Mononuclear cell (primary cell): ENCODE results near the gene LHFPL5. TPM values are rescaled to one million over a fixed set of nuclear protein-coding genes. Genes with fewer than 3 reads are reported as not detected.

Experiments used
- H3K27me3 ChIP-seq: 2 replicates; pipeline ENCODE4 v1.6.0; 2011; ENCODE audit warnings: low read length, control low read depth; ENCODE audit not compliant: insufficient read depth
- H3K4me1 ChIP-seq: 2 replicates; pipeline ENCODE4 v1.5.1; 2011; ENCODE audit warnings: mild to moderate bottlenecking, low read length, control low read depth; ENCODE audit not compliant: insufficient read depth
- H3K4me3 ChIP-seq: 2 replicates; pipeline ENCODE4 v1.5.1; 2011; ENCODE audit warnings: mild to moderate bottlenecking, low read length, moderate library complexity
- H3K9me3 ChIP-seq: 2 replicates; pipeline ENCODE4 v1.5.1; 2011; ENCODE audit warnings: low read depth, mild to moderate bottlenecking, control low read depth, low read length
- total RNA-seq: library from RNA; depleted of rRNA; stranded (reverse); fragments of >200 nt; gene quantifications from one replicate; pipeline ENCODE4 v1.2.3, GENCODE V29; 2012

Gene LHFPL5
- total RNA-seq, 1 donor, result not detected

GRCh38 chr6:35784200-35784599 is 21.0 kb upstream of the LHFPL5 start:
- Histone ChIP-seq H3K9me3 (no peaks in the 10 kb centered on the region), H3K27me3 (peaks cover 30% of the 10 kb centered on the region), H3K4me1 (no peaks in the 10 kb centered on the region), H3K4me3 (no peak overlapping the region)

GRCh38 chr6:35786272-35786671 is 18.9 kb upstream of the LHFPL5 start:
- no peak overlapping the region for H3K4me3 ChIP-seq
- H3K4me1 ChIP-seq, result no peaks in the 10 kb centered on the region
- peaks cover 37% of the 10 kb centered on the region for H3K27me3 ChIP-seq
- H3K9me3 ChIP-seq, result no peaks in the 10 kb centered on the region

- Histone ChIP-seq H3K4me3 (no peak overlapping the region), H3K9me3 (no peaks in the 10 kb centered on the region), H3K27me3 (peaks cover 37% of the 10 kb centered on the region), H3K4me1 (no peaks in the 10 kb centered on the region)
Observed at GRCh38 chr6:35786810-35787209, 18.3 kb upstream of the LHFPL5 start.

GRCh38 chr6:35787266-35788218 is 17.6 kb upstream of the LHFPL5 start:
- Histone ChIP-seq H3K4me3 (no peak overlapping the region), H3K9me3 (no peaks in the 10 kb centered on the region)

GRCh38 chr6:35788423-35788982 is 16.6 kb upstream of the LHFPL5 start:
- Histone ChIP-seq H3K4me3 (no peak overlapping the region), H3K4me1 (no peaks in the 10 kb centered on the region), H3K9me3 (no peaks in the 10 kb centered on the region), H3K27me3 (peaks cover 37% of the 10 kb centered on the region)

More at GRCh38 chr6:35787266-35788218, 17.6 kb upstream of the LHFPL5 start:
- peaks cover 37% of the 10 kb centered on the region for H3K27me3 ChIP-seq
- H3K4me1 ChIP-seq, result no peaks in the 10 kb centered on the region

DNA sequence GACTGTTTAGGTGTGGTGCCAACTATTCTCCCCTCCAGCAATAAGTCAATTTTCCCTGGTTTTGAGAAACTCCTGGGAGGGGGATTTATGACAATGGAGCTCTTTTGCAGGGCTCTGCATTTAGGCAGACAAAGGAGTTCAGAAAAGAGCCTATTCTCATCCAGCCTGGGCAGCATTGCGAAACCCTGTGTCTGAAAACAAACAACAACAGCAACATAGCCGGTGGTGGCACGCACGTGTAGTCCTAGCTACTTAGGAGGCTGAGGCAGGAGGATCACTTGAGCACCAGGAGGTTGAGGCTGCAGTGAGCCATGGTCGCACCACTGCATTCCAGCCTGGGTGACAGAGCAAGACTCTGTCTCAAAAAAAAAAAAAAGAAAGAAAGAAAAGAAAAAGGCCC is 14.5 kb upstream of the LHFPL5 start:
- Histone ChIP-seq H3K4me3 (no peak overlapping the region), H3K9me3 (no peaks in the 10 kb centered on the region), H3K27me3 (peaks cover 37% of the 10 kb centered on the region), H3K4me1 (no peaks in the 10 kb centered on the region)

GRCh38 chr6:35794536-35795452 is 10.4 kb upstream of the LHFPL5 start:
- H3K4me1 ChIP-seq, result no peaks in the 10 kb centered on the region
- peaks cover 7% of the 10 kb centered on the region for H3K27me3 ChIP-seq
- no peak overlapping the region for H3K4me3 ChIP-seq
- H3K9me3 ChIP-seq, result no peaks in the 10 kb centered on the region

DNA sequence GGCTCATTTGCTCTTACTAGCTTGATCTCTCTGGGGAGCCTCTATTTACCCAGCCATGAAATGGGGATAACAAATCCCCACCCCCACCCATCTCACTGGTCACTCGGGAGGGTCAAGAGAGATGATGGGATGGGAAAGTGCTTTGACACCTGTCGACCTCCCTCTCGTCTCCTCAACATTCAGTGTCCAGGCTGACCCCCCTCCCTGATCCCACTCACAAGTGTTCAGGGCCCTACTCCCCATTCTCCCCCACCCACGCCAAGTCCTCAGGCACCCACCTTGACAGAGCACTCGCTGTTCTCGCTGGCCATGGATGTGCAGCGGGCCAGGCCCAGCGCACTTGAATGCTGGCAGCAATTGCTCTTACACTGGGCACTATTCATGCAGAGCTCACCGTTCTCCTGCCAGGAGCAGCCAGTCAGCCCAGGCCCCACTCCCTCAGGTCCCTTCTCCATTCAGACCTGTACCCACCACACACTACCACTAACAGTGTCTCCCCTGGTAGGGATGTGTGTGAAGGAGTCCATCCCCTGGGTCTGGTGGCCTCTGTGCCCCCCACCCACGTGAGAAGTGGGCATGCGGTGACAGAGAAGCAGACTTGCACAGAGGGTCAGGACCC is 9.6 kb upstream of the LHFPL5 start:
- Histone ChIP-seq H3K27me3 (no peaks in the 10 kb centered on the region), H3K4me3 (no peak overlapping the region), H3K4me1 (no peaks in the 10 kb centered on the region), H3K9me3 (no peaks in the 10 kb centered on the region)

- H3K9me3 ChIP-seq, result no peaks in the 10 kb centered on the region
Observed at GRCh38 chr6:35796236-35796635, 8.9 kb upstream of the LHFPL5 start.

GRCh38 chr6:35797837-35798526 is 7.2 kb upstream of the LHFPL5 start:
- Histone ChIP-seq H3K4me1 (no peaks in the 10 kb centered on the region), H3K9me3 (no peaks in the 10 kb centered on the region), H3K4me3 (no peak overlapping the region), H3K27me3 (no peaks in the 10 kb centered on the region)

More at GRCh38 chr6:35796236-35796635, 8.9 kb upstream of the LHFPL5 start:
- H3K4me3 ChIP-seq, result no peak overlapping the region
- H3K4me1 ChIP-seq, result no peaks in the 10 kb centered on the region
- no peaks in the 10 kb centered on the region for H3K27me3 ChIP-seq

GRCh38 chr6:35798706-35799105 is 6.4 kb upstream of the LHFPL5 start:
- no peaks in the 10 kb centered on the region for H3K9me3 ChIP-seq
- H3K4me3 ChIP-seq, result no peak overlapping the region
- H3K4me1 ChIP-seq, result no peaks in the 10 kb centered on the region
- no peaks in the 10 kb centered on the region for H3K27me3 ChIP-seq

DNA sequence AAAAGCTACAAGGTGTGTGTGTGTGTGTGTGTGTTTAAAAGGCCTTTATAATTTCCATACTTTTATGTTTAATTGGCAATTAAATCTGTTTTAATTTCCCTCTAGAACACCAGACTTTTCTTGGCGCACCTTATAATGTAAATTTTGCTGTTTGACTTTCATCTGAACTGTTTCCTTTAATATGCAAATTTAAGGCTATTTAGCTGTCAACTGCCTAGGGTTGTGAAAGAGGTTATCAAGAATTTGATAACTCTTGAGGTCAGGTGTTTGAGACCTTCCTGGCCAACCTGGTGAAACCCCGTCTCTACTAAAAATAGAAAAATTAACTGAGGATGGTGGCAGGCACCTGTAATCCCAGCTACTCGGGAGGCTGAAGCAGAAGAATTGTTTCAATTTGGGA is 4.0 kb upstream of the LHFPL5 start:
- no peak overlapping the region for H3K4me3 ChIP-seq
- no peaks in the 10 kb centered on the region for H3K9me3 ChIP-seq
- peaks cover 7% of the 10 kb centered on the region for H3K27me3 ChIP-seq
- H3K4me1 ChIP-seq, result peaks cover 7% of the 10 kb centered on the region

GRCh38 chr6:35808688-35809087 is 3.5 kb downstream of the LHFPL5 start:
- H3K4me1 ChIP-seq, result peaks cover 11% of the 10 kb centered on the region
- peaks cover 11% of the 10 kb centered on the region for H3K27me3 ChIP-seq
- no peak overlapping the region for H3K4me3 ChIP-seq
- no peaks in the 10 kb centered on the region for H3K9me3 ChIP-seq

GRCh38 chr6:35809809-35810208 is 4.7 kb downstream of the LHFPL5 start:
- no peaks in the 10 kb centered on the region for H3K9me3 ChIP-seq
- no peak overlapping the region for H3K4me3 ChIP-seq
- peaks cover 11% of the 10 kb centered on the region for H3K27me3 ChIP-seq
- peaks cover 11% of the 10 kb centered on the region for H3K4me1 ChIP-seq
